HG03439 (cell line): ENCODE data around the gene QPRT.
"Not testable (repeated sequence)": the region's sequence is repeated elsewhere in the genome, so short reads cannot be mapped to it uniquely, and the experiment has no call there.

Experiments
- ATAC-seq: cut with Tn5 transposase; IDR thresholded peaks from one replicate; pipeline ENCODE4 v1.9.1; 2021; ENCODE audit warnings: mild to moderate bottlenecking, moderate library complexity; ENCODE audit not compliant: unreplicated experiment

Gene QPRT

GRCh38 chr16:29662000-29662728 lies 16.8 kb upstream of the QPRT start:
- no peak for ATAC-seq

GRCh38 chr16:29662729-29663015 lies 16.3 kb upstream of the QPRT start:
- ATAC-seq = no peak

GRCh38 chr16:29663016-29663806 lies 15.8 kb upstream of the QPRT start, which contains the start of gene SPN:
Gene SPN (plus strand): TSS chr16:29663247. CDS start chr16:29663729, 482 bp downstream.
- no peak for ATAC-seq

- ATAC-seq = no peak
Observed at GRCh38 chr16:29663807-29664090, 15.2 kb upstream of the QPRT start.

GRCh38 chr16:29664091-29664921 lies 14.7 kb upstream of the QPRT start:
- ATAC-seq = no peak

- ATAC-seq = no peak
Observed at GRCh38 chr16:29665294-29666077, 13.5 kb upstream of the QPRT start.

GRCh38 chr16:29667322-29667610 lies 11.7 kb upstream of the QPRT start:
- not testable (repeated sequence) for ATAC-seq

- no peak for ATAC-seq
Observed at GRCh38 chr16:29667755-29668154, 11.2 kb upstream of the QPRT start.

GRCh38 chr16:29668267-29668666 lies 10.7 kb upstream of the QPRT start:
- ATAC-seq = no peak

- ATAC-seq = no peak
Observed at GRCh38 chr16:29673501-29673900, 5.5 kb upstream of the QPRT start.

GRCh38 chr16:29674188-29674587 lies 4.8 kb upstream of the QPRT start:
- no peak for ATAC-seq

GRCh38 chr16:29675811-29676643 lies 3.0 kb upstream of the QPRT start:
- no peak for ATAC-seq

GRCh38 chr16:29676989-29677785 lies 1.8 kb upstream of the QPRT start:
- no peak for ATAC-seq

GRCh38 chr16:29680180-29680598 lies 1.2 kb downstream of the QPRT start:
- no peak for ATAC-seq

- no peak for ATAC-seq
Observed at GRCh38 chr16:29683543-29684090, 4.6 kb downstream of the QPRT start.

- ATAC-seq = no peak
Observed at GRCh38 chr16:29684679-29685078, 5.7 kb downstream of the QPRT start.

GRCh38 chr16:29686740-29687332 lies 7.9 kb downstream of the QPRT start:
- no peak for ATAC-seq

GRCh38 chr16:29687755-29688154 lies 8.8 kb downstream of the QPRT start:
- no peak for ATAC-seq

- ATAC-seq = no peak
Observed at GRCh38 chr16:29688172-29688571, 9.2 kb downstream of the QPRT start.
